Endodermal cell (in vitro differentiated cells): Measurements from ENCODE around the gene OR5H2. TPM values are rescaled to one million over a fixed set of nuclear protein-coding genes. Genes with fewer than 3 reads are reported as not detected.

Experiments
- DNase-seq: peaks from one replicate; pipeline ENCODE4 v3.0.0-alpha.2; 2017
- H3K27ac ChIP-seq: 2 replicates; pipeline ENCODE4 v1.5.1; 2013; ENCODE audit warnings: mild to moderate bottlenecking, low read depth, low read length, moderate library complexity
- H3K27me3 ChIP-seq: 2 replicates; pipeline ENCODE4 v1.6.1; 2013; ENCODE audit warnings: mild to moderate bottlenecking, low read length, moderate library complexity; ENCODE audit not compliant: insufficient read depth, control insufficient read depth, poor library complexity, severe bottlenecking
- H3K36me3 ChIP-seq: 2 replicates; pipeline ENCODE4 v1.7.0; 2013; ENCODE audit warnings: mild to moderate bottlenecking, low read length, moderate library complexity; ENCODE audit not compliant: control insufficient read depth, insufficient read depth
- H3K4me1 ChIP-seq: one replicate; pipeline ENCODE4 v1.7.0; 2013; ENCODE audit warnings: low read length; ENCODE audit not compliant: control insufficient read depth, insufficient read depth
- H3K4me3 ChIP-seq: 2 replicates; pipeline ENCODE4 v1.5.1; 2013; ENCODE audit warnings: mild to moderate bottlenecking, low read length, moderate library complexity
- H3K9ac ChIP-seq: 2 replicates; pipeline ENCODE4 v1.6.1; 2013; ENCODE audit warnings: mild to moderate bottlenecking, low read length, moderate library complexity; ENCODE audit not compliant: poor library complexity, severe bottlenecking; ENCODE audit errors: extremely low read depth
- H3K9me3 ChIP-seq: 2 replicates; pipeline ENCODE4 v1.6.1; 2013; ENCODE audit warnings: mild to moderate bottlenecking, low read length, moderate library complexity; ENCODE audit not compliant: control insufficient read depth
- H3K27ac Mint-ChIP-seq: 2 replicates; pipeline ENCODE4 v1.8.0; 2020; ENCODE audit warnings: mixed read lengths
- H3K27me3 Mint-ChIP-seq: 2 replicates; pipeline ENCODE4 v1.8.0; 2021; ENCODE audit warnings: mild to moderate bottlenecking, mixed read lengths; ENCODE audit not compliant: insufficient read depth
- H3K36me3 Mint-ChIP-seq: 2 replicates; pipeline ENCODE4 v1.8.0; 2020; ENCODE audit warnings: low read depth, mixed read lengths
- H3K4me1 Mint-ChIP-seq: 2 replicates; pipeline ENCODE4 v1.8.0; 2020; ENCODE audit warnings: mixed read lengths
- H3K4me3 Mint-ChIP-seq: 2 replicates; pipeline ENCODE4 v1.8.0; 2020; ENCODE audit warnings: mild to moderate bottlenecking, moderate library complexity, mixed read lengths
- H3K9me3 Mint-ChIP-seq: 2 replicates; pipeline ENCODE4 v1.8.0; 2020; ENCODE audit warnings: mild to moderate bottlenecking, mixed read lengths
- WGBS, 2 experiments: methylation state at CpG; one replicate each; pipeline versions ENCODE4 v1.1.5 to v1.1.7; 2013; ENCODE audit warnings: missing lambda C conversion rate in 2 of 2, mixed read lengths in 1 of 2; ENCODE audit not compliant: insufficient coverage in 1 of 2, insufficient read length in 1 of 2; 5-methylcytosine and 5-hydroxymethylcytosine counted together
- total RNA-seq, 2 donors: library from RNA; stranded (reverse); fragmentation: NEBNext Ultra II Directional in 1 of 2; extraction: Animal tissue kit (Norgen Biotek cat#: 25700) in 1 of 2; gene quantifications; 2 replicates in 1 of 2; 3 replicates in 1 of 2; pipeline ENCODE4 v1.2.1, GENCODE V29; 2021
- TF ChIP-seq, protein P1 (sequence below): fragments of 200-600 bp; sonication (generic); conservative IDR thresholded peaks from 2 replicates; pipeline ENCODE4 v1.5.0; 2021; ENCODE audit warnings: antibody characterized with exemption, mild to moderate bottlenecking

The OR5H2 gene
- total RNA-seq, 2 donors from 2014 or later, result not detected

DNA sequence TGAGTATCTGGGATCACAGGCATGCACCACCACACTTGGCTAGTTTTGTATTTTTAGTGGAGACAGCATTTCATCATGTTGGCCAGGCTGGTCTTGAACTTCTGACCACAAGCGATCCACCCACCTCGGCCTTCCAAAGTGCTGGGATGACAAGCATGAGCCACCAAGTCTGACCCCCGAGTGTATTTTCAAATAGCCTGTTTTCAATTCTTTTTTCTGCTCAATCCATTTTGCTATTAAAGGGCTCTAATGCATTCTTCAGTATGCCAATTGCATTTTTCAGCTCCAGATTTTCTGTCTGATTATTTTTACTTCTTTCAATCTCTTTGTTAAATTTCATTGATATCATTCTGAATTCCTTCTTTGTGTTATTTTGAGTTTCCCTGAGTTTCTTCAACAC is 12.5 kb upstream of the OR5H2 start:
- 78 to 89% methylated on average over 3 of the region's 3 CpGs for WGBS, 2 experiments
- no peaks in the 10 kb centered on the region for H3K36me3 Mint-ChIP-seq
- Histone ChIP-seq H3K9me3 (peaks cover 9% of the 10 kb centered on the region), H3K4me1 (no peaks in the 10 kb centered on the region), H3K36me3 (no peaks in the 10 kb centered on the region), H3K27me3 (no peaks in the 10 kb centered on the region), H3K9ac (no peak overlapping the region), H3K27ac (no peak overlapping the region), H3K4me3 (no peak overlapping the region)
- H3K27me3 Mint-ChIP-seq, result no peaks in the 10 kb centered on the region
- no peak overlapping the region for H3K27ac Mint-ChIP-seq
- TF ChIP-seq, protein P1, sequence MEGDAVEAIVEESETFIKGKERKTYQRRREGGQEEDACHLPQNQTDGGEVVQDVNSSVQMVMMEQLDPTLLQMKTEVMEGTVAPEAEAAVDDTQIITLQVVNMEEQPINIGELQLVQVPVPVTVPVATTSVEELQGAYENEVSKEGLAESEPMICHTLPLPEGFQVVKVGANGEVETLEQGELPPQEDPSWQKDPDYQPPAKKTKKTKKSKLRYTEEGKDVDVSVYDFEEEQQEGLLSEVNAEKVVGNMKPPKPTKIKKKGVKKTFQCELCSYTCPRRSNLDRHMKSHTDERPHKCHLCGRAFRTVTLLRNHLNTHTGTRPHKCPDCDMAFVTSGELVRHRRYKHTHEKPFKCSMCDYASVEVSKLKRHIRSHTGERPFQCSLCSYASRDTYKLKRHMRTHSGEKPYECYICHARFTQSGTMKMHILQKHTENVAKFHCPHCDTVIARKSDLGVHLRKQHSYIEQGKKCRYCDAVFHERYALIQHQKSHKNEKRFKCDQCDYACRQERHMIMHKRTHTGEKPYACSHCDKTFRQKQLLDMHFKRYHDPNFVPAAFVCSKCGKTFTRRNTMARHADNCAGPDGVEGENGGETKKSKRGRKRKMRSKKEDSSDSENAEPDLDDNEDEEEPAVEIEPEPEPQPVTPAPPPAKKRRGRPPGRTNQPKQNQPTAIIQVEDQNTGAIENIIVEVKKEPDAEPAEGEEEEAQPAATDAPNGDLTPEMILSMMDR, result no peak
- H3K4me3 Mint-ChIP-seq, result no peak overlapping the region
- H3K9me3 Mint-ChIP-seq, result peaks cover 18% of the 10 kb centered on the region
- H3K4me1 Mint-ChIP-seq, result no peaks in the 10 kb centered on the region
- no peak for DNase-seq

DNA sequence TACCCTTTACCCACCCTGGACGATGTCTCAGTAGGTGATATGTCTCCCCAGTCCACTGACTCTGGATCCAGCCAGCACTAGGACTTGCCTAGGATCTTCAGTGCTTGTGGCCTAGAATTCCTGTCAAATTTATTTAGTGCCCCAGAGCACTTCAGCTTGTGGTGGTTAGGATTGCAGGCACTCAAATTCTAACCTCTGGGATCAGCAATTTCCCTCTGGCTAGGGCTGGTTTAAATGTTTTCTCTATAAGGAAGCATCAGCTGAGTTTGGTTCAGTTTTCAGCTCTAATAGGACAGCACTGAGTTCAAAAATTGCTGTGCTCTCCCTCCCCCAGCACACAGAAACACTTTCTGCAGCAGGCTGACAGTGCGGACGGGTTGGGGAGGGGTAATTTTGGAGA is 10.2 kb upstream of the OR5H2 start:
- TF ChIP-seq, protein P1, result no peak
- Histone ChIP-seq H3K9me3 (peaks cover 9% of the 10 kb centered on the region), H3K36me3 (no peaks in the 10 kb centered on the region), H3K4me1 (no peaks in the 10 kb centered on the region), H3K27me3 (no peaks in the 10 kb centered on the region), H3K27ac (no peak overlapping the region), H3K9ac (no peak overlapping the region), H3K4me3 (no peak overlapping the region)
- no peaks in the 10 kb centered on the region for H3K27me3 Mint-ChIP-seq
- peaks cover 19% of the 10 kb centered on the region for H3K9me3 Mint-ChIP-seq
- no peak for DNase-seq
- no peaks in the 10 kb centered on the region for H3K36me3 Mint-ChIP-seq
- no peaks in the 10 kb centered on the region for H3K4me1 Mint-ChIP-seq
- 89 to 93% methylated on average over 2 of the region's 3 CpGs for WGBS, 2 experiments
- no peak overlapping the region for H3K4me3 Mint-ChIP-seq
- no peak overlapping the region for H3K27ac Mint-ChIP-seq

DNA sequence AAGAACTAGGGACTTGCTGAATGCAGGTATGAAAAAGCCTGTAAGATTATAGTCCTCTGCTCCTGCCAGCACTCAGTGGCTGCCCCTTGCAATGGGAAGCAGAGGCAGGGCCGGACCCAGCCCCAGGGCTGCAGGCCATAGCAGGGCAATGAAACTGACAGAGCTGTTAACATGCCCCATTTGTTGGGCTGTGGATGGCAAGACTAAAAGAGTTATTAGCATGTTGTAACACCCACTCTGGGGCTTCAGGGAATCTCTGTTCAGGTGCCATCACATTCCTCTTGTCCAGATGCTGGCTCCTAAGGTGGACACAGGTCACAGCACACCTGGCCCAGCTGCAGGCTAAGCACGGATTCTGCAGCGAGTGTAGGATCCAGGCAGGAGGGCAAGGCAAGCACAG is 7.4 kb upstream of the OR5H2 start:
- DNase-seq, result no peak
- peaks cover 18% of the 10 kb centered on the region for H3K9me3 Mint-ChIP-seq
- Histone ChIP-seq H3K9me3 (no peaks in the 10 kb centered on the region), H3K4me1 (no peaks in the 10 kb centered on the region), H3K27ac (no peak overlapping the region), H3K36me3 (no peaks in the 10 kb centered on the region), H3K9ac (no peak overlapping the region), H3K27me3 (no peaks in the 10 kb centered on the region), H3K4me3 (no peak overlapping the region)
- no peaks in the 10 kb centered on the region for H3K4me1 Mint-ChIP-seq
- H3K4me3 Mint-ChIP-seq, result no peak overlapping the region
- TF ChIP-seq, protein P1, result no peak
- no peaks in the 10 kb centered on the region for H3K27me3 Mint-ChIP-seq
- 89 to 100% methylated on average over 1 to 3 of the region's 3 CpGs for WGBS, 2 experiments
- H3K36me3 Mint-ChIP-seq, result no peaks in the 10 kb centered on the region
- H3K27ac Mint-ChIP-seq, result no peak overlapping the region
